Naive thymus-derived CD4-positive, alpha-beta T cell (primary cell): Measurements from ENCODE around the gene TRIP6. TPM values are rescaled to one million over a fixed set of nuclear protein-coding genes. Genes with fewer than 3 reads are reported as not detected.

Experiments used
- ATAC-seq: fragments of 150-1000 bp; cut with Tn5 transposase; 2 replicates; pipeline ENCODE4 v1.10.0; 2021; ENCODE audit warnings: mild to moderate bottlenecking, moderate library complexity
- CTCF ChIA-PET: fragments of 350-600 bp; sonication (Branson Sonifier 250); formaldehyde crosslinking; loops from one replicate; lab custom pipeline; 2021; ENCODE audit warnings: antibody characterized with exemption; lab: Charles Lee
- POLR2A ChIA-PET: fragments of 350-600 bp; sonication (Branson Sonifier 250); formaldehyde crosslinking; loops from one replicate; lab custom pipeline; 2021; ENCODE audit warnings: antibody characterized with exemption, inconsistent platforms; lab: Charles Lee
- DNase-seq, 9 donors: peaks; one replicate each; pipeline versions ENCODE4 v3.0.0 to v3.0.0-alpha.2; 2020 to 2022; ENCODE audit warnings: mixed read lengths in 1 of 9
- H3K27ac ChIP-seq: one replicate; pipeline ENCODE4 v1.7.0; 2013; ENCODE audit warnings: mild to moderate bottlenecking, low read depth, low read length, moderate library complexity
- H3K27me3 ChIP-seq, 2 donors: one replicate each; pipeline ENCODE4 v1.7.0; 2013; ENCODE audit warnings: low read length in 2 of 2, mild to moderate bottlenecking in 2 of 2, moderate library complexity in 2 of 2; ENCODE audit not compliant: control insufficient read depth in 2 of 2, insufficient read depth in 2 of 2
- H3K36me3 ChIP-seq, 3 experiments: 1 replicate in 2 of 3; 2 replicates in 1 of 3; pipeline ENCODE4 v1.7.0; 2013; ENCODE audit warnings: low read length in 3 of 3, mild to moderate bottlenecking in 3 of 3, moderate library complexity in 1 of 3; ENCODE audit not compliant: insufficient read depth in 3 of 3, control insufficient read depth in 2 of 3
- H3K4me1 ChIP-seq, 2 donors: one replicate each; pipeline ENCODE4 v1.7.0; 2013; ENCODE audit warnings: low read length in 2 of 2, mild to moderate bottlenecking in 2 of 2, moderate library complexity in 1 of 2; ENCODE audit not compliant: control insufficient read depth in 2 of 2, insufficient read depth in 2 of 2
- H3K4me3 ChIP-seq: 2 replicates; pipeline ENCODE4 v1.7.0; 2013; ENCODE audit warnings: mild to moderate bottlenecking, low read length
- H3K9me3 ChIP-seq, 3 experiments: 1 replicate in 2 of 3; 2 replicates in 1 of 3; pipeline ENCODE4 v1.7.0; 2013; ENCODE audit warnings: low read length in 3 of 3; ENCODE audit not compliant: control insufficient read depth in 2 of 3
- H3K27ac Mint-ChIP-seq, 9 donors: one replicate each; pipeline ENCODE4 v1.8.0; 2020 to 2022; ENCODE audit warnings: mixed read lengths in 9 of 9, mild to moderate bottlenecking in 8 of 9, moderate library complexity in 5 of 9, inconsistent platforms in 2 of 9
- H3K27me3 Mint-ChIP-seq, 5 donors: one replicate each; pipeline ENCODE4 v1.8.0; 2021 to 2022; ENCODE audit warnings: mixed read lengths in 5 of 5, mild to moderate bottlenecking in 1 of 5
- H3K36me3 Mint-ChIP-seq, 5 donors: one replicate each; pipeline ENCODE4 v1.8.0; 2020 to 2022; ENCODE audit warnings: mixed read lengths in 5 of 5, mild to moderate bottlenecking in 3 of 5, inconsistent platforms in 1 of 5
- H3K4me1 Mint-ChIP-seq, 7 donors: one replicate each; pipeline ENCODE4 v1.8.0; 2020 to 2022; ENCODE audit warnings: mixed read lengths in 7 of 7, mild to moderate bottlenecking in 3 of 7, inconsistent platforms in 1 of 7
- H3K4me3 Mint-ChIP-seq, 10 donors: one replicate each; pipeline ENCODE4 v1.8.0; 2020 to 2022; ENCODE audit warnings: mild to moderate bottlenecking in 10 of 10, mixed read lengths in 10 of 10, moderate library complexity in 6 of 10, inconsistent platforms in 2 of 10
- H3K9me3 Mint-ChIP-seq, 11 donors: one replicate each; pipeline ENCODE4 v1.8.0; 2020 to 2022; ENCODE audit warnings: mixed read lengths in 11 of 11, mild to moderate bottlenecking in 4 of 11, inconsistent platforms in 1 of 11, moderate library complexity in 1 of 11
- intact Hi-C, 2 donors: fragments of 100-400 bp; cut with micrococcal nuclease; formaldehyde crosslinking; loops; one replicate each; pipeline ENCODE4 v1.15.1; 2023
- polyA plus RNA-seq, 2 donors: library from polyadenylated mRNA; unstranded; fragments of 300-500 nt; fragmentation: Illumina TruSeq; gene quantifications; one replicate each; pipeline ENCODE4 v1.2.3, GENCODE V29; 2021
- total RNA-seq, 6 experiments: library from RNA in 5 of 6; stranded (reverse) in 5 of 6; gene quantifications; 1 replicate in 5 of 6; 2 replicates in 1 of 6; pipeline ENCODE4 v1.2.3 and lab custom pipeline; 2021 to 2026

Gene TRIP6
- total and polyA plus RNA-seq, 7 experiments from 2014 or later: 3.4 to 28.1 (median 10.1) TPM

DNA sequence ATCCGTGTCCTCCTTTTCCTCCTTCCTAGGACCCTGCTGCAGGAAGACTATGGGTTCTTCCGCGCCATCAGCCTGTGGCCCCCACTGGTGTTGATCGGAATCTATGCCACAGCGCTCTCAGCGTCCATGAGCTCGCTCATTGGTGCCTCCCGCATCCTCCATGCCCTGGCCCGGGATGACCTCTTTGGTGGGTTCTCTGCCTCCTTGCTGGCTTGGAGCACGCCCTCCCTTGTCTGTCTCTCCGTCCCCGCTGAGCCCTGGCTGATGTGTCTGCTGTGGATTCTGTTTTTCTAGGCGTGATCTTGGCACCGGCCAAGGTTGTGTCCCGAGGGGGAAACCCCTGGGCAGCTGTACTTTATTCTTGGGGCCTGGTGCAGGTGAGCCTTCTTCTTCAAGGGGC lies 7.3 kb upstream of the TRIP6 start:
- no peaks in the 10 kb centered on the region for H3K9me3 Mint-ChIP-seq
- ChIA-PET POLR2A (interaction anchor here (0.6 kb wide), 1 partner anchor 29 kb away, joined by 3 read pairs; no protein-coding TSS in a partner anchor), CTCF (no interaction called here)
- H3K27ac Mint-ChIP-seq: no peak overlapping the region
- Histone ChIP-seq H3K9me3 (no peaks in the 10 kb centered on the region), H3K4me1 (no peaks in the 10 kb centered on the region), H3K27me3 (no peaks in the 10 kb centered on the region), H3K27ac (no peak overlapping the region), H3K36me3 (peaks cover 0 to 77% (median 5%) of the 10 kb centered on the region in 3 experiments), H3K4me3 (no peak overlapping the region)
- intact Hi-C loops: no loop called here
- peak overlapping the region in 1 of 10 donors; percentile 45 for H3K4me3 Mint-ChIP-seq
- H3K27me3 Mint-ChIP-seq: no peaks in the 10 kb centered on the region
- ATAC-seq: no peak
- no peak for DNase-seq
- peaks cover 9 to 39% (median 16%) of the 10 kb centered on the region in 5 donors for H3K36me3 Mint-ChIP-seq
- peaks cover 0 to 13% (median 5%) of the 10 kb centered on the region in 7 donors for H3K4me1 Mint-ChIP-seq

GRCh38 chr7:100860702-100861615 lies 6.2 kb upstream of the TRIP6 start:
- no peak overlapping the region for H3K4me3 ChIP-seq
- H3K4me1 ChIP-seq: peaks cover 0 to 7% of the 10 kb centered on the region in 2 donors
- no peak for DNase-seq
- no peak overlapping the region for H3K27ac Mint-ChIP-seq
- ChIA-PET CTCF (interaction anchor here (0.6 to 0.7 kb wide), 2 partner anchors 283 to 1606 kb away, joined by 3 read pairs; no protein-coding TSS in a partner anchor), POLR2A (interaction anchor here (0.6 to 1.2 kb wide), 2 partner anchors 12 to 28 kb away, joined by 3 read pairs; no protein-coding TSS in a partner anchor)
- H3K36me3 Mint-ChIP-seq: peaks cover 9 to 36% (median 14%) of the 10 kb centered on the region in 5 donors
- H3K9me3 ChIP-seq: no peaks in the 10 kb centered on the region
- intact Hi-C loops: no loop called here
- H3K4me1 Mint-ChIP-seq: peaks cover 0 to 7% (median 0%) of the 10 kb centered on the region in 7 donors
- no peaks in the 10 kb centered on the region for H3K9me3 Mint-ChIP-seq
- ATAC-seq: no peak
- no peaks in the 10 kb centered on the region for H3K27me3 ChIP-seq
- H3K27ac ChIP-seq: no peak overlapping the region
- peaks cover 0 to 74% (median 5%) of the 10 kb centered on the region in 3 experiments for H3K36me3 ChIP-seq
- no peaks in the 10 kb centered on the region for H3K27me3 Mint-ChIP-seq
- H3K4me3 Mint-ChIP-seq: no peak overlapping the region

- no peak for ATAC-seq
- no peak for DNase-seq
These were observed 5.6 kb upstream of the TRIP6 start for GRCh38 chr7:100861616-100861985.

DNA sequence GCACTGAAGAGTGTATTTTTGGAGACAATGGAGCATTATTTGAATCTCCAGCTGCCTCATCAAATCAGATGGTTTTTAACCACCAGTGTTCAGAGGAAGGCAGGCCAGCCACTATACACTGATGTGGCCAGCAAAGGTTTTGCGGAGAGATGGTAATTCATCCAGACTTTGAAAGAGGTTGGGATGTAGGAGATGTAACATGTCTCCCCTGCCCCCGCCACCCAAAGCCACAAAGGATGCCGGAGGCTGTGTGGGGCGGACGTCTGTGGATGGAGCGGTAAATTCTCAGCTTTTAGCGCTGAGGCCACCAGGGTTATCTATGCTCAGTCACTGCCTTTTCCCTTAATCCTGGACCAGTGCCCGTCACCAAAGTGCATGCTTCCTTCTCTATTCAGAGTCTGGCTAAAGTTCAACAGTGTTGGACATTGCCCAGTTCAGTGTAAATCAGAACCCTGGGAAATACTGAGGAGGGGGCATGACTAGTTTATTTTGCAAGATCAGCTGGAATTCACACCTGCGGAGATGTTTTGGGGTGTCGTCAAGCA lies 3.7 kb upstream of the TRIP6 start:
- ChIA-PET POLR2A (interaction anchor here (1.4 kb wide), 1 partner anchor 10 kb away, joined by 10 read pairs; no protein-coding TSS in a partner anchor), CTCF (interaction anchor here (0.7 to 2.4 kb wide), 2 partner anchors 11 to 1229 kb away, joined by 4 to 13 read pairs; partner anchors contain the start of gene SLC12A9)
- DNase-seq (no peak), ATAC-seq (no peak)
- Mint-ChIP-seq H3K27me3 (no peaks in the 10 kb centered on the region), H3K27ac (no peak overlapping the region), H3K9me3 (no peaks in the 10 kb centered on the region), H3K36me3 (peaks cover 9 to 27% (median 14%) of the 10 kb centered on the region in 5 donors), H3K4me3 (no peak overlapping the region), H3K4me1 (peaks cover 0 to 17% (median 11%) of the 10 kb centered on the region in 7 donors)
- Histone ChIP-seq H3K27me3 (no peaks in the 10 kb centered on the region), H3K9me3 (no peaks in the 10 kb centered on the region), H3K27ac (no peak overlapping the region), H3K4me3 (no peak overlapping the region), H3K36me3 (peaks cover 0 to 57% (median 5%) of the 10 kb centered on the region in 3 experiments), H3K4me1 (peaks cover 0 to 25% of the 10 kb centered on the region in 2 donors)
- intact Hi-C loops: no loop called here

More at GRCh38 chr7:100861616-100861985, 5.6 kb upstream of the TRIP6 start:
- intact Hi-C loops: no loop called here
- Histone ChIP-seq H3K27me3 (no peaks in the 10 kb centered on the region), H3K27ac (no peak overlapping the region), H3K36me3 (peaks cover 0 to 71% (median 5%) of the 10 kb centered on the region in 3 experiments), H3K4me3 (no peak overlapping the region), H3K4me1 (peaks cover 0 to 11% of the 10 kb centered on the region in 2 donors), H3K9me3 (no peaks in the 10 kb centered on the region)
- H3K36me3 Mint-ChIP-seq: peaks cover 9 to 35% (median 14%) of the 10 kb centered on the region in 5 donors
- ChIA-PET POLR2A (interaction anchor here (1.0 to 1.2 kb wide), 2 partner anchors 9 to 12 kb away, joined by 3 read pairs; partner anchors contain the start of gene SLC12A9), CTCF (interaction anchor here (0.6 to 0.7 kb wide), 3 partner anchors 26 to 1605 kb away, joined by 3 read pairs; no protein-coding TSS in a partner anchor)
- H3K27ac Mint-ChIP-seq: no peak overlapping the region
- H3K9me3 Mint-ChIP-seq: no peaks in the 10 kb centered on the region
- H3K4me1 Mint-ChIP-seq: peaks cover 0 to 9% (median 3%) of the 10 kb centered on the region in 7 donors
- no peak overlapping the region for H3K4me3 Mint-ChIP-seq
- H3K27me3 Mint-ChIP-seq: no peaks in the 10 kb centered on the region

DNA sequence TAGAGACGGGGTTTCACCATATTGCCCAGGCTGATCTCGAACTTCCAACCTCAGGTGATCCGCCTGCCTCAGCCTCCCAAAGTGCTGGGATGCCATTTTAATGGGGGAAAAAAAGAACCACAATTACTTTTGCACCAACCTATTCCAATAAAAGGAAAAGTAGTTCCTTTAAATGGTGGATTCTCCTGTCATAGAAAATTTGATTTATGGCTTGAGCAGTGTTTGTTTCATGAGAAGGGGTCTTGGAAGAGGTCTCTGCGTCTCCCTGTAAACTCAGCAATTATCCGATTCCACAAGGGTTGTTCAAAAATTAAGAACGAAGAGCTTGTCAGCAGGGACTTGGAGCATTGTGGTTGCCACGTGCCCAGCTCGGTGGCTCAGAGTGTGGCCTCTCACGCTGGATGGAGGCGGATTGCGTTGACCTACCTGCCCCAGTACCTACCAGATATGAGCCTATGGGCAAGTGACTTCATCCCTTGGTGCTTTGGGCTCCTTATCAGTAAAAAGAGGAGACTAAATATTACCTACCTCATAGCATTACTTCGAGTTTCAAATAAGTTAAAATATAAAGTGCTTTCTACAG lies 2.8 kb upstream of the TRIP6 start:
- POLR2A ChIA-PET: interaction anchor here (0.9 to 1.4 kb wide), 2 partner anchors 10 to 23 kb away, joined by 3 to 10 read pairs; no protein-coding TSS in a partner anchor

More for the DNA sequence above, 2.8 kb upstream of the TRIP6 start:
- Mint-ChIP-seq H3K36me3 (peaks cover 9 to 27% (median 14%) of the 10 kb centered on the region in 5 donors), H3K27ac (peak overlapping the region in 3 of 9 donors; percentile 19 to 79 (median 52)), H3K9me3 (no peaks in the 10 kb centered on the region), H3K4me1 (peaks cover 0 to 17% (median 11%) of the 10 kb centered on the region in 7 donors), H3K4me3 (peak overlapping the region in 1 of 10 donors; percentile 3), H3K27me3 (no peaks in the 10 kb centered on the region)
- H3K27ac ChIP-seq: no peak overlapping the region
- no peak overlapping the region for H3K4me3 ChIP-seq
- intact Hi-C loops: no loop called here
- no peak for DNase-seq
- peaks cover 0 to 25% of the 10 kb centered on the region in 2 donors for H3K4me1 ChIP-seq
- CTCF ChIA-PET: interaction anchor here (2.4 kb wide), 1 partner anchor 12 kb away, joined by 13 read pairs; the partner anchor contains the start of gene SLC12A9
- no peak for ATAC-seq
- peaks cover 0 to 48% (median 5%) of the 10 kb centered on the region in 3 experiments for H3K36me3 ChIP-seq
- no peaks in the 10 kb centered on the region for H3K9me3 ChIP-seq
- H3K27me3 ChIP-seq: no peaks in the 10 kb centered on the region
